Left renal pelvis (tissue), 4 donors: ENCODE results near the gene LEO1. TPM values are rescaled to one million over a fixed set of nuclear protein-coding genes. Genes with fewer than 3 reads are reported as not detected.

Source experiments
- DNase-seq, 4 donors: peaks; one replicate each; pipeline ENCODE4 v3.0.0-alpha.2; 2013; ENCODE audit warnings: low read depth in 4 of 4, low spot score in 3 of 4
- polyA plus RNA-seq, 4 donors: library from polyadenylated mRNA; unstranded; fragments of 120-200 nt; gene quantifications; one replicate each; pipeline ENCODE4 v1.2.1, GENCODE V29; 2013; ENCODE audit not compliant: insufficient read length in 4 of 4

The LEO1 gene
- polyA plus RNA-seq, 4 donors = 31.6 to 38.4 (median 34.5) TPM

DNA sequence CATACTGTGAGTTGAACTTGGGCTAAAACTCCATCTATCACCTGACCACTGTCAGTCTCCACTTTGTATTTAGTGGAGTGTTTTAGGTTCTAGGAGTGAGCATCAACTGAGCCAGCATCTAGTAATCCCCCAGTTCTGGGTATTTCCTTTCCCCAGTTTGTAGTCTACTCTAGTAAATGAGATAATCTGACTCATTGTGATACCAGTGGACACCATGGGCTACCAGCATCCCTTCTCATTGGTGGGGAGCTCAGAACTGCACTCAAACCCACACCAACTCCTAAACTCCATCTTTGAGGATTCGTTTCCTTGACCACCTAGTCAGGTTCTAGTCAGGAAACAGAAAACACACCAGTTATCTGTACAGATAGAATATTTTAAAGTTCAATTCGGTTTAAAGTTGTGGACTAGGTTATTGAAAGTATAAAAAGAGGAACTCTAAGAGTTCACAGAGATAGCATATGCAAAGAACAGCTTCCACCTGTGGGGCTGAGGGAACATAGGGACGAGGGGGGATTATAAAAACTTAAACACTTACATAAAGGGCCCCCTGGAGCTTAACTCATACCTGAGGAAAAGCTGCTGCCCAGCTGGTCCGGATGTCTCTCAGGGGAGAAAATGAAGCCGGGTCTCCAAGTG is 36.0 kb downstream of the LEO1 start:
- DNase-seq = no peak

DNA sequence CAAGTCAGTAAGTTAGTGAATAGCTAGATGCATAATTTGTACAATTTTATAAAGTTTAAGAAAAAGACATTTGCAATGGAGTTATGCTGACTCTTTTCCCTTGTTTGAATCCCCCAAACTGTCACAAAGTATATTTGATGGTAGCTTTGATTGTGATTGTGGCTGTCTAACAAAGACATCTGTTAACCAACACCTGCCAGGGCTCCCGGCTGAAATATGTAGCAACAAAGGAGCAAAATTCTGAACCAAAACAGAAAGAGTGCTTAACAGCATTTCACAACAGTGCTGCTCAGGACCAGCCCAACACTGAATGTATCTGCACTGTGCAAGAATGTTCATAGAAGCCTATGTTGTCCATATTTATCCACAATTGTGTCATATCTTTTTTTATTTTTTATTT is 39.4 kb downstream of the LEO1 start:
- no peak for DNase-seq

DNA sequence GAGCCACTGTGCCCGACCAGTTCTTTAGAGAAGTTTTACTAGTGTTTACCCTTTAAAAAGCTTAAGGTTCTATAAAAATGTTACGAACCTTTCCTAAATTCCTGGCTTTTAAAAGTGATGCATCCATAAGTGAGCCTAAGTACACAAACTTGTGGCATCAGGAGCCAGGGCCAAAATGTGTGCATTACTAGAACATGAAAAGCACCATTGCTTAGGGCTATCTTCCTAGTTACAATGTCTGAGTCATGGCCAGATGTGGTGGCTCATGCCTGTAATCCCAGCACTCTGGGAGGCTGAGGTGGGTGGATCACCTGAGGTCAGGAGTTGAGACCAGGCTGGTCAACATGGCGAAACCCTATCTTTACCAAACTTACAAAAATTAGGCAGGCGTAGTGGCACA is 39.9 kb downstream of the LEO1 start:
- DNase-seq = no peak

DNA sequence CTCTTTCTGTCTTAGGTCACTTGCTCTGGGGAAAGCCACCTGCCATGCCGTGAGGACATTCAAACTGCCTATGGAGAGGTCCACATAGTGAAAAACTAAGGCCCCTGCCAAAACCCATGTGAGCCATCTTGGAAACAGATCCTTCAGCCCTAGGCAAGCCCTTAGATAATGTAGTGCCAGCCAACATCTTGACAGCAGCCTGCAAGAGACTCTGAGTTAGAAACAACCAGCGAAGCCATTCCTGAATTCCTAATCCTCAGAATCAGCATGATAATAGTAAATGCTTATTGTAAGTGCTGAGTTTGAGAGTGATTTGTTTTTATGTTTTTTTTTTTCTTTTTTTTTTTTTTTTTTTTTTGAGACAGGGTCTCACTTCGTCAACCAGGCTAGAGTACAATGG is 40.6 kb downstream of the LEO1 start:
- DNase-seq = no peak

DNA sequence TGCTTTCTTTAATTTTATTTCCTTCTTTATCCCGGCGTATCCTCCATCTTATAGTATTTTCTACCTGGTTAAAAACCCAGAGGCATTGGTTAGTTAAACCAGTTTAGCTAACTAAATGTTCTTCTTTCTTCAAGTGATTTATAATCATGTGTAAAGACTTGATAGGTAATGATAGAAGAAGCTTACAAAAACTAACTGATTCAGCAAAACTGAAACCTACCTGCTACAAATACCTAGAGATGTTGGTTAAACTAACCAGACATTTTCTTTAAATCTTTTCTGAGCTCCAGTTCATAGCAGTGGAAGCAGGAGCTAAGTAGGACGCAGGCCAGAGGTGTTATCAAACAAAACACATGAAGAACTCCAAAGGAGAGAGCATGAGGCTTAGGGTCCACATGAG is 44.8 kb downstream of the LEO1 start:
- no peak for DNase-seq

GRCh38 chr15:51924156-51925068 is 47.2 kb downstream of the LEO1 start:
- no peak for DNase-seq

- DNase-seq = no peak
Observed at GRCh38 chr15:51917493-51917892, 54.1 kb downstream of the LEO1 start.

- no peak for DNase-seq
Observed at GRCh38 chr15:51912528-51912927, 59.0 kb downstream of the LEO1 start.

- DNase-seq = no peak
Observed at GRCh38 chr15:51909584-51909983, 62.0 kb downstream of the LEO1 start.

DNA sequence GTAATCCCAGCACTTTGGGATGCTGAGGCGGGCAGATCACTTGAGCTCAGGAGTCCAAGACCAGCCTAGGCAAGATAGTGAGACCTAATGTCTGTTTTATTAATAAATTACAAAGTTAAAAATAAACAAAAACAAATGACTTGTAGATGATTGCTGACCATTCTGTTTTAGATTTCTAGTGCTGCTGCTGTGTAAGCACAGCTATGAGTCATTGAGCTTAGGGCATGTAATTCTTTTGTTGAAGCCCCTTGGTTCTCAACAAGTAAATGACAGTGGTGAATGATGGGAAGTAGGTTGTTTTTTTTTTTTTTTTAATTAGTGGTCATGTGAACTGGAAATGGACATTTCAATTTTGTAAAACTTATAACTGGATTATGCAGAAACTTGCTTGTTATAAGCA is 63.3 kb downstream of the LEO1 start:
- DNase-seq = no peak

DNA sequence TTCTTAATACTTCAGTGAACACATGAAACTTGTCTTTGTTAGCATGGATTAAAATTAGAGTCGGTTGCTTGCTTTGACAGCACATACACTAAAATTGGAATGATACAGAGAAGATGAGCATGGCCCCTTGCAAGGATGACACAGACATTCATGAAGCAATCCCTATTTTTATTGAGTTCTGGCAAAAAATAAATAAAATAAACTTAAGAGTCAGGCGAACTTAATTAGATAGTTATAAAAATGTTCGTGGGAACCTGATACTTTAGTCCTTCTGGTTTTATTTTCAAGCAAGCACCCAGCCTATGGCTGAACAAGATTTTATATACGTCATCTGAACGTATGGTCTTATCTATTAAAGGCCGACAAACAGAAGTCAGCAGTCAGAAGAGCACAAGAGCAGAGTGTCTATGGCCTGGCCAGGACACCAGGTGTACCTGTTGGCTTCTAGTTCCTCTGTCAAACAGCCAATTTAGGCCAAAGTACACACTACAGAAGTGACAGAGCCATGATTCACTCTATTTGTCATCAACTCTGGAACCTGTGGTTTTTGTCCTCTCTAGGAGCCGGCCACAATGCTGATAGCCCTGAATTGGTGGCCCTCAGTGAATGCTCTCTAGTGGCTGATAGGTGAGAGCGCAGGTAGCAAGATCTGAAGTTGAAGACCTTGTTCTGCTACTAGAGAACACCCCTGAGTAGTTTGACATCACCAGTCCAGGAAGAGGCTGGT is 64.3 kb downstream of the LEO1 start:
- no peak for DNase-seq

GRCh38 chr15:51904931-51905330 is 66.6 kb downstream of the LEO1 start:
- DNase-seq = no peak

- DNase-seq = no peak
Observed at GRCh38 chr15:51904421-51904820, 67.2 kb downstream of the LEO1 start.

DNA sequence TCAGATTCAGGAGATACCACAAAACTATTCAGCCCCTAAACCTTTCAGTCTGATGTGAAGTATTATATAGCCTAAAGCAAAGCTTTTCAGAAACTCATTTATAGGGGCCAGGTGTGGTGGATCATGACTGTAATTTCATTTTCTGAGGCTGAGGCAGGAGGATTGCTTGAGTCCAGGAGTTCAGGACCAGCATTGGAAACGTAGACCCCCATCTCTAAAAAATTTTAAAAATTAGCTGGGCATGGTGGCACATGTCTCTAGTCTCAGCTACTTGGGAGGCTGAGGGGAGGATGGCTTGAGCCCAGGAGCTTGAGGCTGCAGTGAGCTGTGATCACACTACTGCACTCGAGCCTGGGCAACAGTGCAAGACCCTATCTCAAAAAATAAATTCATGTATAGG is 82.1 kb downstream of the LEO1 start:
- DNase-seq = no peak

GRCh38 chr15:51888593-51889195 is 82.9 kb downstream of the LEO1 start:
- no peak for DNase-seq

Other genes with a start within 250 kb of the LEO1 start
- gene LYSMD2, start 234.1 kb downstream of the LEO1 start, polyA plus RNA-seq = 1 to 10 TPM; 4.5 to 7.5 (median 5.9) TPM
- gene TMOD2, start 220.2 kb downstream of the LEO1 start, polyA plus RNA-seq = 10 to 100 TPM in 1 of 4 donors, 1 to 10 TPM in 3; 4.5 to 12.1 (median 5.5) TPM
- gene TMOD3, start 142.1 kb downstream of the LEO1 start, polyA plus RNA-seq = 10 to 100 TPM; 38.2 to 60.0 (median 50.6) TPM
- gene MAPK6, start 47.4 kb upstream of the LEO1 start, polyA plus RNA-seq = 10 to 100 TPM; 27.8 to 45.3 (median 37.1) TPM
- gene BCL2L10, start 141.0 kb upstream of the LEO1 start, polyA plus RNA-seq = 1 to 10 TPM in 2 of 4 donors, under 1 TPM in 2; 0.18 to 1.2 (median 1.0) TPM
- 10 to 100 TPM; 14.7 to 19.4 (median 17.4) TPM for gene GNB5, start 219.6 kb upstream of the LEO1 start, polyA plus RNA-seq